Activated gamma-delta T cell (primary cell): ENCODE measurements around the gene SCN9A.
"Not testable (repeated sequence)": the region's sequence is repeated elsewhere in the genome, so short reads cannot be mapped to it uniquely, and the experiment has no call there.

Experiments
- DNase-seq: peaks from one replicate; lab custom pipeline; 2025; lab: John Stamatoyannopoulos, UW

Gene SCN9A

DNA sequence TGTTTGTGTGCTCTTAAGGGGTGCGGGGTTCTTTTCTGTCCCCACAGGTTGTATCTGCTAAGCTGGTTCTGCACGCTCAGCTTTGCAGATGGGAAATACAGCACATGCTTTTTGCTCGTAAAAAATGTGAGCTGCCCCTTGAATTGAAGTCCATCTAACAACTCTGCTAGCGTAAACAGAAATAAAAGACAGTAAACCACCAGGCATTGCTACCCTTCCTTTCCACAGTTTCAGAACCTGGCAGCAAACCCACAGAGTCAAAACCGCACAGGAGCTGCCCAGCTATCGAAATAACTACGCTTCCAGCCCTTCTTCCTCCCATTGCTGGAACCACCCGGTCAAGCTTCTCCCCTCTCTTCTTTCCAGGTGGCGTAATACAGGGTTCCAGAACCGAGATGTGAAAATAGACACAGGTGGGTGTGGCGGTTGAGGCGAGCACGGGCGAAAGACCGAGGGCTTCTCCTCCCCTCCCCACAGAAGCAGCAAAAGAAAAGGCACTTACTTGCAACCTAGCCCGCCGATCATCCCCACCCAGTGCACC, 479 bp downstream of the SCN9A start:
- DNase-seq: no peak

DNA sequence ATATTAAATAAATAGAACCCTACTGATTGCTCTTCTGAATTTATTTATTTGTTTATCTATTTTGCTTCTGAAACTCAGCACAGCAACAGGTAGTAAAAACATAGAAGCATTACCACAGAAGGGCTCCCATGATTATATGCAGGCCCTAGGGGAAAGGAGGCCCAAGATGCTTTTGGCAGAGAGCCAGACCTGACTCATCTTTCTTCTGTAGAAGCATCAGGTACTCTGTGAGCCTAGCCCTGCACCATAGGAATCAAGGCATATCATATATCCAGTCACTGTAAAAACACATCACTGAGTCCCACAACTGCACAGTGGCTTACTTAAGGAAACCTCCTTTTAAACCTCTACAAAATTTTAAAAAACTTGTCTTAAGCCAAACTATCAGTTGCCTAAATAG, 1.8 kb downstream of the SCN9A start:
- DNase-seq: no peak

DNA sequence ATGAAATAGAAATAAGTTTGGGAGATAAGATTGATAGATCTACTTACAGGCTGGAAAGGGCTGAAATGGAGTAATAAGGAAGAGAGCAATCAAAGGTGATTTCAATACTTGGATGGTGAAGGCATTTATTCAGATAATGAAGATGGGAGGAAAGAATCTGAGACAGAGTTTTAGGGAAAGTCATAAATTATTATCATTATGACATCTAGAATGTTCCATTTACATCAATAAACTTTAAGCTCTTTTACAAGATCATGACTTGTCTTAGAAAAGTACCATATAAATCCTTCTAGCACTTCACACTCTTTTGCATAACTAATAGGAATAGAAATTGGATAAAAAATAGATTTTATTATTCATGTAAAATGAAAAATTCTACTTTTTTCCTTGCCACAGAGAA, 2.2 kb downstream of the SCN9A start:
- DNase-seq: no peak

GRCh38 chr2:166373105-166373504, 2.6 kb downstream of the SCN9A start:
- no peak for DNase-seq

GRCh38 chr2:166372046-166372445, 3.7 kb downstream of the SCN9A start:
- DNase-seq: no peak

GRCh38 chr2:166365803-166366420, 9.8 kb downstream of the SCN9A start:
- DNase-seq: no peak

- DNase-seq: no peak
These were observed 10.5 kb downstream of the SCN9A start for GRCh38 chr2:166365239-166365638.

- DNase-seq: no peak
These were observed 11.1 kb downstream of the SCN9A start for GRCh38 chr2:166364476-166365161.

GRCh38 chr2:166361351-166362153, 14.2 kb downstream of the SCN9A start:
- no peak for DNase-seq

GRCh38 chr2:166360906-166361305, 14.8 kb downstream of the SCN9A start:
- DNase-seq: no peak

GRCh38 chr2:166360426-166360825, 15.3 kb downstream of the SCN9A start:
- no peak for DNase-seq

DNA sequence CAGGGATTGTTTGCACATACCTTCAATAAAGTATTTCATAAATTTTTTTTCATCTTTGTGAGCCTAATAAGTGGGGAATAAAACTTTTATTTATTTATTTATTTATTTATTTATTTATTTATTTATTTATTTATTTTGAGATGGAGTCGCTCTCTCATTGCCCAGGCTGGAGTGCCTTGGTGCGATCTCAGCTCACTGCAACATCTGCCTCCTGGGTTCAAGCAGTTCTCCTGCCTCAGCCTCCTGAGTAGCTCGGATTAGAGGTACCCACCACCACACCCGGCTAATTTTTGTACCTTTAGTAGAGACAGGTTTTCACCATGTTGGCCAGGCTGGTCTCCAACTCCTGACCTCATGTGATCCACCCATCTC, 17.8 kb downstream of the SCN9A start:
- not testable (repeated sequence) for DNase-seq

DNA sequence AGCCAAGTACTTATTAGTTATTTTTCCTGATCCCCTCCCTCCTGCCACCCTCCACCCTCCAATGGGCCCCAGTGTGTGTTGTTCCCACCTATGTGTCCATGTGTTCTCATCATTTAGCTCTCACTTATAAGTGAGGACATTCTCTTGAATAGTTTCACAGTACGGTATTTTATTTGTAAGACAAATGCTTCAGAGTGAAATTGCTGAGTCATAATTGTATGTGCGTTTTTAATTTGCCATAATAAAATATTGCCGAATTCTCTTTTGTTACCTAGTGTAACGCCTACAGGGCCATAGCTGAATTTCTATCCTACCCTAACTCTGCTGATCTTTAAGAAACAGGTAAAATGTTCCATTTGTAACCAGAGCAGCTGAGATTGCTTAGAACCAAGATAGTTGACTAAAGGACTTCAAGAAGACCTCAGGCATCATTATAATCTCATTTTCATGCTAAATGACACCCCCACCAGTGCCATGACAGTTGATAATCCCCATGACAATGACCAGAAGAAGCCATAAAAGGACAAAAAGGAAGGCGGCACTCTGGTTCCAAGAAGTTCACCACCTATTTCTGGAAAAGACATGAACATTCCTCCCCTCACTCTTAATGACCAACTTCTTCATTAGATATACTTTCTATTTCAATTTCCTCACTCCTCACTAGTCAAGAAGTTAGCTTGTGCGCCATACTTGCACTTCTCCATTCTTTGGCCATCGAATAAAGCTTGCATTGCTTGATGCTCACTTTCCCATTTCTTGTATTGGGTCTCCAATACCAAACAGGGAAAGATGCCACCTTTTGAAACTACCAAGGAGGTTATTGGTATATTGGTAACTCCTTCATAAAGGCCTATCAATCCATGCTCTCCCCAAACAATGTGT, 18.4 kb downstream of the SCN9A start:
- no peak for DNase-seq

DNA sequence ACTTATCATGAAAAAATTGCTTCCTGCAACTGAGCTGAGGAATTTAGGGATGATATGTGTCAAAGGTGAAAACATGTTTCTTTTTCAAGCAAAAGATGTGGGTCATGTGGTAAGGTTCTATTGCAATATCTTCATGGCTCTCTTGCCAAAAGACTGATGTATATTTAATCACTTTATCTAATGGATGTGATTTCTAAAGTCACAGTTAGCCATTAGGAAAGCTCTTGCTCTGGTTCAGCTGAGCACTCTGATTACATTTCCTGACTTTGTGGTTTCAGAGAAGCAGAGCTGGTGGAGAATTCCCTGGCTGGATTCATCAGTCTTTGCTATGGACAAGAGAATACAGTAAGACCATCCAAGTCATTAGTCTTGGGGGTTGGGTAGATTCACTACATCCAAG, 24.4 kb downstream of the SCN9A start:
- DNase-seq: no peak

GRCh38 chr2:166350525-166350924, 25.2 kb downstream of the SCN9A start:
- DNase-seq: no peak

DNA sequence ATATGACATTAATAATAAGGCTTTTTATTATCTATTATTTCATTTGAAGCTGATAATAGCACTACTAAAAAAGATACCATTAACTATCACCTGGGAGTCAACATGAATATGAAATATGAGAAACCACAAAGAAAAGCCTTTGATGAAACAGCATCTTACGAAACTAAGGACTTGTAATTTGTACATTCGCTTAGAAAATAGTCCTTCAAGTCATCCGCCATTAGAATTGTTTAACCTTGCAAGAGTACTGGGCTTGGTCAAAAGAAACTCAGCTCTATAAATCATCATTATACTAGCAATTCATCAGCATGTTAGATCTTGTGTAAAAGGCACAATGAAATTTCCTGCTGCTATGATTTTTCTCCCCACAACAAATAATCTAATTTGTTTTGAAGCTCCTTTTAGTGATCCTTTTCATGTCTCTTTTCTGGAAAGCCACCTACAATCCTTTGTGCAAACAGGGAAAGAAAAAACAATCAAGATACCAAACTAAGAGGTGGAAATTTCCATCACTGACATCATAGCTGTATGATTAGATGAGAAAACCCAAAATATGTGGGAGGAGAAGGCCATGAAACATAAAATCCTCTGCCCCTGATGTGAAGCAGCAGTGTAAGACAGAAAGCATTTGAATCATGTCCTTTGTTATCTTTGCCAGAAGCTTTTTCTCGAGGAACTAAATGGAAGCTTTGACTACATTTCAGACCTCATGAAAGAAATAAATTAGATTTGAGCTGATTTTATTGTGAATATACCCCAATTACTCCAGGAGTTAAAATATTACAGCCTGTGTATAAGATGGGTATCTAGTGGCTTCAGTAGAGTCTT, 31.2 kb downstream of the SCN9A start:
- DNase-seq: no peak

DNA sequence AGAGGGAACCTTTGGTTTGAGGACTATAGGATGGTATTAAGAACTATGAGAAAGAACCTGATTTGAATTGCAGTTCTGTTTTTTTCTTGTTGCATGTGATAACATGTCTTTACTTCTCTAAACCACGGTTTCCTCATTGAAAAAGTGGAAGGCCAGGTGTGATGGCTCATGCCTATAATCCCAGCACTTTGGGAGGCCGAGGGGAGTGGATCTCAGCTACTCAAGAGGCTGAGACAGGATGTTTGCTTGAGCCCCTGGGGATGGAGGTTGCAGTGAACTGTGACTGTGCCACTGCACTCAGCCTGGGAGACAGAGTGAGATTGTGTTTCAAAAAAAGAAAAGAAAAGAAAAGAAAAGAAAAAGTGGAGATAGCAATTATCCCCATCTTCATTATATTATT, 32.3 kb downstream of the SCN9A start:
- no peak for DNase-seq

- no peak for DNase-seq
These were observed 34.3 kb downstream of the SCN9A start for GRCh38 chr2:166341426-166341825.

DNA sequence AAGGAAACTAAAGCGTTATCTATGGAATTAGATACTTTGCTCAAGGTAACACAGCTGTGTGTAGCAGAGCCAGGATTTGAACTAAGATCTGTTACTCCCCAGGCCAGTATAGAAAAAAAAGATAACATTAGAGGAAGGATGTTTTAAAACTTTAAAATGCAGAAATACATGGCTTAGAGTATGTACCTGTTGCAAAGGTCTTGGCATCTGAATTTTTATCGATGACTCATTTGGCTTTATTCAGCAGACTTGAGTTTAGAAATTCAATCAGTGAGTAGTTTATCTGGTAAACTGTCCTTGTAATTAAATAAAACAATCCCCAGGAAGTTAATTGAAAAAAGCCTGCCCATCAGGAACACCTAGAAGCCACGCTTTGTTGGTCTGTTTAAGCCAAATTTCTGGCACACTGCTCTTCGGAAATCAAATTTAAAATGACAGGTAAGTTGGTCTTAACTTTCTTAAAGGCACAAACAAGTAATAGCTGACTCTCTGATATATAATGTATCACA, 36.9 kb downstream of the SCN9A start:
- DNase-seq: no peak

DNA sequence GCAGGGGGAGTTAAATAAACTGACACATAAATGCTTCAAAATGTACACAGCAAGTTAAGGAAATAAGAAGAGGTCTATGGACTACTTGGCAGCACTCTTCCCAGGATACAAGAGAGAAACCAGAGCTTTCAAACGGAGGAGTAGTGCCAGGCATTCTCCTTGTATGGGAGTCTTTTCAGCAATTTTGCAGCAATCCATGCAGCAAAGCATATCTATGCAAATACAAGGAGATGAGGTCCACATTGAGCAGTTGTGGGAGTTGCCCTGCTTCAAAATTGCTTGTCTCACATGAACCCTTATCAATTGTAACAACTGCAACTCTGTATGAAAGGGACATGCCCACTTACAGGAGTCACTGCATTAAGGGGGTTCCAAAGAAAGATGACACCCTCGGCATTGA, 37.8 kb downstream of the SCN9A start:
- DNase-seq: no peak

GRCh38 chr2:166335284-166335683, 40.5 kb downstream of the SCN9A start:
- DNase-seq: no peak
